Measurements from ENCODE around the gene GSK3B. TPM values are rescaled to one million over a fixed set of nuclear protein-coding genes. Genes with fewer than 3 reads are reported as not detected.

Gene GSK3B
- total RNA-seq, 3 donors from 2014 or later, result 34.6 to 46.1 (median 42.0) TPM

DNA sequence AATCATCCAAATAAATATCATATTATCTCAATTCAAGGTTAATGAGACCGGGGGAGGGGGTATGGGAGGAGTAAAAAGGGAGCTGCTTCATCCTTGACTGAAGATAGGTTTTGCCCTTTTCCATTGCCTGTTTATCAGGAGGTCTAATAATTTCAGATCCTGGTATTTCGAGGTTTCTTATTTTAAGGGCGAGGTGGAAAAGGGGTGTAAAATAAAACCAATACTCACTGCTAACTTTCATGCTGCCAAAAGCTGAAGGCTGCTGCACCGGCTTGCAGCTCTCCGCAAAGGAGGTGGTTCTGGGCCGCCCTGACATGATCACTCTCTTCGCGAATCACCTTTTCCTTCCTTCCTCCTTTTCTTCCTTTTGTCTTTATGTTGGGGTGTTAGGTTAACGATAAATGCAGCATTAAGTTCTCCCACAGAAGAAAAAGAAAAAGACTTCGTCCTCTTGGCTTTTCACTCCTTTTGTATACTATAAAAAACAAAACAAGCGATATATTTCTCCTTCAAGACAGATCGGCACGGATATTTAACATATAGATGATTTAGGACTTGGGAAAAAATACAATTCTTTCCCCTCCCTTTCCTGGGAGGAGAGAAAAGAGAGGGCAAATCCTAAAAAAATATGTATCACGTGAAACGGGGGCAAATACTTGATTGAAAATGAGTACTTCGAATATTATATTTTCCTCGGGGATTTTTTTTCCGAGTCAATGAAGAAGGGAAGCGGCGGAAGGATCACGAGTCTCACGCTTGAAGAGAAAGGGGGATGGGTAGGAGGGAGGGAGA lies 932 bp downstream of the GSK3B start:
- Histone ChIP-seq H3K4me1 (peaks cover 0 to 9% of the 10 kb centered on the region in 2 donors), H3K27ac (peak overlapping the region; percentile 100), H3K9me3 (no peaks in the 10 kb centered on the region), H3K27me3 (no peaks in the 10 kb centered on the region), H3K36me3 (no peaks in the 10 kb centered on the region), H3K4me3 (peak overlapping the region; percentile 71 to 96 (median 82))
- intact Hi-C loops (cut with DNase I; ENCODE audit: low total_unique reads), result no loop called here
- no peak for DNase-seq (ENCODE audit: low spot score in 2 of 2)
- TF ChIP-seq POLR2A (IDR thresholded peaks at IDR 0.05) (no peak), POLR2AphosphoS5 (IDR thresholded peaks at IDR 0.05) (no peak)
- TF ChIP-seq, protein P1, sequence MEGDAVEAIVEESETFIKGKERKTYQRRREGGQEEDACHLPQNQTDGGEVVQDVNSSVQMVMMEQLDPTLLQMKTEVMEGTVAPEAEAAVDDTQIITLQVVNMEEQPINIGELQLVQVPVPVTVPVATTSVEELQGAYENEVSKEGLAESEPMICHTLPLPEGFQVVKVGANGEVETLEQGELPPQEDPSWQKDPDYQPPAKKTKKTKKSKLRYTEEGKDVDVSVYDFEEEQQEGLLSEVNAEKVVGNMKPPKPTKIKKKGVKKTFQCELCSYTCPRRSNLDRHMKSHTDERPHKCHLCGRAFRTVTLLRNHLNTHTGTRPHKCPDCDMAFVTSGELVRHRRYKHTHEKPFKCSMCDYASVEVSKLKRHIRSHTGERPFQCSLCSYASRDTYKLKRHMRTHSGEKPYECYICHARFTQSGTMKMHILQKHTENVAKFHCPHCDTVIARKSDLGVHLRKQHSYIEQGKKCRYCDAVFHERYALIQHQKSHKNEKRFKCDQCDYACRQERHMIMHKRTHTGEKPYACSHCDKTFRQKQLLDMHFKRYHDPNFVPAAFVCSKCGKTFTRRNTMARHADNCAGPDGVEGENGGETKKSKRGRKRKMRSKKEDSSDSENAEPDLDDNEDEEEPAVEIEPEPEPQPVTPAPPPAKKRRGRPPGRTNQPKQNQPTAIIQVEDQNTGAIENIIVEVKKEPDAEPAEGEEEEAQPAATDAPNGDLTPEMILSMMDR (IDR thresholded peaks at IDR 0.05), result no peak

DNA sequence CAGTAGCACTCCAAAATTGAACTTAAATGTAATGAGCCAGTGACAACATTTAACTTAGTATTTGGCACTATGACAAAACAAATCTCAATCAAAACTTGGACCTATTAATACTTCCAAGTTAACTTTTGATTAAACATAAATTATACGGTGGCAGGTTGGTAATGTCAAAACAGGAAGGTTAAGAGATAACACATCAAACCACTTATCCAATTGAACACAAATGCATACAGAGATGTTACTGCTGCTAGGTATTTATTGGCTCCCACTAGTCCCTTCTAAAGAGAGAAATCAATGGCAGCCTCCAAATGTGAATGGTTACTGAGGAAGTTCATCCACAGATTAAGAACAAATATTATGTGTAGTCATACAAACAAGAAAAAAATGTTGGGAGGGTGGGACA lies 1.8 kb downstream of the GSK3B start:
- Histone ChIP-seq H3K4me3 (peak overlapping the region; percentile 71 to 96 (median 82)), H3K36me3 (no peaks in the 10 kb centered on the region), H3K27ac (no peak overlapping the region), H3K9me3 (no peaks in the 10 kb centered on the region), H3K4me1 (peaks cover 0 to 9% of the 10 kb centered on the region in 2 donors), H3K27me3 (no peaks in the 10 kb centered on the region)
- DNase-seq (ENCODE audit: low spot score in 2 of 2), result no peak
- intact Hi-C loops (cut with DNase I; ENCODE audit: low total_unique reads), result no loop called here
- TF ChIP-seq, protein P1 (IDR thresholded peaks at IDR 0.05), result no peak
- no peak for TF ChIP-seq POLR2AphosphoS5 (IDR thresholded peaks at IDR 0.05)
- no peak for TF ChIP-seq POLR2A (IDR thresholded peaks at IDR 0.05)

DNA sequence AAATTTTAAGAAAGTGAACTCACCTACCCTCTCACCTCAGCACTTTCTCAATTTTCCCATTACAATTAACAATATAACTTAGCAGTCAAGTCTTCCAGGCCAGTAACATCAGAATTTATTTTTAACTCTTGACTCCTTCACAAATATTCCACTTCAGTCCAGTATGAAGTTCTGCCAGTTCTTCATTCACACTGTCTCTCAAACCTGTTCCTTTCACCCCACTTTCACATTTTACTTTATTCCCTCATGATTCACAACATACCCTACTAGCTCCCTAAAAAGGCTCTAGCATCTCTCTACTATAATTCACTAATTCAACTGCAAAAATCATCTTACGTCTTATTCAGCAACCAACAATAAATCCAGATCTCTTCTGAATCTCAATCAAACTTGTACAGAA lies 3.8 kb downstream of the GSK3B start:
- intact Hi-C loops (cut with DNase I; ENCODE audit: low total_unique reads), result no loop called here
- H3K9me3 ChIP-seq, result no peaks in the 10 kb centered on the region

DNA sequence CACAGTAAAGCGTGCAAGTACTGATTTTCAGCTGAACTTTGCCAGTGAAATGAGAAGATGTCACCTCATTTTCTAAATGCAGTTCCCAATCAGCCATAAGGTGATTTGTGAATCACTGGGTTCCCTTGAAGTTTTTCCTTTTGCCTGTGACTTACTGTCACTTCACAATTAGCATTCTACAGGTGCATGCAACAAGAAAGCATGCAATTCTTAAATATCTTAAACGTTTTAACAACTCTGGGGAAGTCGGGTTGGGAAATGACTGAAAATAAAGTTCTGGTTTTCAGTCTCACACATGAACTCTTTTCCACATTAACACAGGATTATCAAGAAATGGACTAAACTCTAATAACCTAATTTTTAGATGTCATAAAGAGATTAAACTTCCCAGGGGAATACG lies 5.2 kb downstream of the GSK3B start:
- intact Hi-C loops (cut with DNase I; ENCODE audit: low total_unique reads), result no loop called here
- H3K27me3 ChIP-seq, result no peaks in the 10 kb centered on the region
- DNase-seq (ENCODE audit: low spot score in 2 of 2), result no peak
- no peak overlapping the region for H3K4me3 ChIP-seq
- H3K27ac ChIP-seq, result no peak overlapping the region
- no peak for TF ChIP-seq POLR2AphosphoS5 (IDR thresholded peaks at IDR 0.05)
- TF ChIP-seq POLR2A (IDR thresholded peaks at IDR 0.05), result no peak
- TF ChIP-seq, protein P1 (IDR thresholded peaks at IDR 0.05), result no peak
- H3K4me1 ChIP-seq, result no peaks in the 10 kb centered on the region
- no peaks in the 10 kb centered on the region for H3K9me3 ChIP-seq
- H3K36me3 ChIP-seq, result no peaks in the 10 kb centered on the region

More for the DNA sequence above, 3.8 kb downstream of the GSK3B start:
- TF ChIP-seq, protein P1 (IDR thresholded peaks at IDR 0.05), result no peak
- no peak for TF ChIP-seq POLR2A (IDR thresholded peaks at IDR 0.05)
- TF ChIP-seq POLR2AphosphoS5 (IDR thresholded peaks at IDR 0.05), result no peak
- no peak for DNase-seq (ENCODE audit: low spot score in 2 of 2)
- H3K36me3 ChIP-seq, result no peaks in the 10 kb centered on the region
- peak overlapping the region; percentile 71 to 96 (median 82) for H3K4me3 ChIP-seq
- no peak overlapping the region for H3K27ac ChIP-seq
- no peaks in the 10 kb centered on the region for H3K4me1 ChIP-seq
- no peaks in the 10 kb centered on the region for H3K27me3 ChIP-seq

DNA sequence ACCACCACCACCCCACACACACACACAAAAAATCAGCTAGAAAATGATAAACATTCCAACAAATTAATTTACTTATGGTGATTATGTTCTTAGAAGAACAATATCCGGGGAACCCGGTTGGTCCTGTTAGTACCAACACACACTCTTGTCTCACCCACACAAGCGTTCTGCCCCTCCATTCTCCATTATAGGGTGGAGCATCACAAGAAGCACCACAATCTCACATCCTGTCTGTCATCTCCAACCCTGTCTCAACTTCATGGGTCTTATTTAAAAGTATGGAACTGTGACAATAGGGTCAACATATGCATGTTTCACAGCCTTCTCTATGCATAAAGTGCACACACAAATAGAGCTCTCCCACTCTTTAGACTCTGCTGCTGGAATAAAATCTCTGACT lies 5.6 kb downstream of the GSK3B start:
- H3K27me3 ChIP-seq, result no peaks in the 10 kb centered on the region
- H3K27ac ChIP-seq, result no peak overlapping the region
- DNase-seq (ENCODE audit: low spot score in 2 of 2), result no peak
- intact Hi-C loops (cut with DNase I; ENCODE audit: low total_unique reads), result no loop called here
- H3K4me3 ChIP-seq, result no peak overlapping the region
- no peaks in the 10 kb centered on the region for H3K9me3 ChIP-seq
- no peaks in the 10 kb centered on the region for H3K36me3 ChIP-seq
- no peaks in the 10 kb centered on the region for H3K4me1 ChIP-seq
- TF ChIP-seq POLR2A (IDR thresholded peaks at IDR 0.05) (no peak), POLR2AphosphoS5 (IDR thresholded peaks at IDR 0.05) (no peak)
- TF ChIP-seq, protein P1 (IDR thresholded peaks at IDR 0.05), result no peak

Data from breast epithelium (tissue), 4 donors.